GM23338 (cell line): ENCODE measurements around the gene NUP153. TPM values are rescaled to one million over a fixed set of nuclear protein-coding genes. Genes with fewer than 3 reads are reported as not detected.

ENCODE experiments used
- ATAC-seq: fragments of 200-7000 bp; cut with Tn5 transposase; 3 replicates; pipeline ENCODE4 v1.9.1; 2020
- DNase-seq: peaks from one replicate; pipeline ENCODE4 v3.0.0-alpha.2; 2015; ENCODE audit warnings: low spot score
- H2AFZ ChIP-seq: fragments of 200-600 bp; sonication (generic); 2 replicates; pipeline ENCODE4 v1.8.0; 2016; ENCODE audit warnings: antibody characterized with exemption, mild to moderate bottlenecking, moderate library complexity
- H3F3A ChIP-seq: fragments of 200-600 bp; sonication (generic); replicated peaks from 2 replicates; pipeline ENCODE4 v1.8.0; 2017; ENCODE audit warnings: antibody characterized with exemption, mixed run types, low read depth
- H3K27ac ChIP-seq: fragments of 200-600 bp; sonication (generic); 2 replicates; pipeline ENCODE4 v1.6.1; 2016; ENCODE audit warnings: low read depth
- H3K27me3 ChIP-seq: fragments of 200-600 bp; sonication (generic); 2 replicates; pipeline ENCODE4 v1.8.0; 2016; ENCODE audit warnings: mild to moderate bottlenecking, mixed run types, moderate library complexity; ENCODE audit not compliant: insufficient read depth
- H3K36me3 ChIP-seq: fragments of 200-600 bp; sonication (generic); 2 replicates; pipeline ENCODE4 v1.8.0; 2016; ENCODE audit warnings: mild to moderate bottlenecking; ENCODE audit not compliant: insufficient read depth
- H3K4me1 ChIP-seq: fragments of 200-600 bp; sonication (generic); 2 replicates; pipeline ENCODE4 v1.8.0; 2016; ENCODE audit warnings: mild to moderate bottlenecking, moderate library complexity; ENCODE audit not compliant: insufficient read depth
- H3K4me2 ChIP-seq: fragments of 200-600 bp; sonication (generic); 2 replicates; pipeline ENCODE4 v1.7.1; 2017; ENCODE audit warnings: mixed run types
- H3K4me3 ChIP-seq: fragments of 200-600 bp; sonication (generic); 2 replicates; pipeline ENCODE4 v1.6.1; 2016; ENCODE audit warnings: mixed run types
- H3K79me2 ChIP-seq: fragments of 200-600 bp; sonication (generic); replicated peaks from 2 replicates; pipeline ENCODE4 v1.8.0; 2017; ENCODE audit warnings: mild to moderate bottlenecking; ENCODE audit not compliant: insufficient read depth
- H3K9me2 ChIP-seq: fragments of 200-600 bp; sonication (generic); 2 replicates; pipeline ENCODE4 v1.8.0; 2017; ENCODE audit not compliant: insufficient read depth
- H4K20me1 ChIP-seq: fragments of 200-600 bp; sonication (generic); replicated peaks from 2 replicates; pipeline ENCODE4 v1.8.0; 2017; ENCODE audit warnings: mild to moderate bottlenecking; ENCODE audit not compliant: insufficient read depth
- H3K27ac Mint-ChIP-seq: 2 replicates; pipeline ENCODE4 v1.8.0; 2020; ENCODE audit warnings: inconsistent platforms, mild to moderate bottlenecking, moderate library complexity, mixed read lengths
- H3K27me3 Mint-ChIP-seq: 3 replicates; pipeline ENCODE4 v1.8.0; 2022; ENCODE audit warnings: low read depth, mild to moderate bottlenecking, moderate library complexity, mixed read lengths, inconsistent platforms; ENCODE audit not compliant: insufficient read depth, poor library complexity
- H3K36me3 Mint-ChIP-seq: 3 replicates; pipeline ENCODE4 v1.8.0; 2021; ENCODE audit warnings: low read depth, mild to moderate bottlenecking, inconsistent platforms, moderate library complexity, mixed read lengths
- H3K4me1 Mint-ChIP-seq: 3 replicates; pipeline ENCODE4 v1.8.0; 2020; ENCODE audit warnings: mild to moderate bottlenecking, inconsistent platforms, mixed read lengths
- H3K4me3 Mint-ChIP-seq: 3 replicates; pipeline ENCODE4 v1.8.0; 2021; ENCODE audit warnings: moderate library complexity, mild to moderate bottlenecking, inconsistent platforms, mixed read lengths
- H3K9me3 Mint-ChIP-seq: 3 replicates; pipeline ENCODE4 v1.8.0; 2020; ENCODE audit warnings: moderate library complexity, mild to moderate bottlenecking, inconsistent platforms, mixed read lengths
- CREB1 ChIP-seq: fragments of 250-450 bp; sonication (Bioruptor Pico); IDR thresholded peaks from 2 replicates; pipeline ENCODE4 v1.5.0; 2020; ENCODE audit warnings: low read depth, mild to moderate bottlenecking, moderate library complexity
- EZH2 ChIP-seq: fragments of 200-600 bp; sonication (generic); IDR thresholded peaks from one replicate; pipeline ENCODE4 v1.8.0; 2017; ENCODE audit warnings: antibody characterized with exemption, mild to moderate bottlenecking, low read depth; ENCODE audit not compliant: unreplicated experiment
- EZH2phosphoT487 ChIP-seq: fragments of 200-600 bp; sonication (generic); IDR thresholded peaks from one replicate; pipeline ENCODE4 v1.8.1; 2018; ENCODE audit warnings: antibody characterized with exemption; ENCODE audit not compliant: unreplicated experiment
- JUNB ChIP-seq: IDR thresholded peaks from one replicate; pipeline ENCODE4 v1.6.1; 2016; ENCODE audit warnings: antibody characterized with exemption; ENCODE audit not compliant: unreplicated experiment
- NANOG ChIP-seq: IDR thresholded peaks from 2 replicates; pipeline ENCODE4 v1.6.1; 2016; ENCODE audit warnings: antibody characterized with exemption, borderline replicate concordance
- POLR2AphosphoS5 ChIP-seq: IDR thresholded peaks from 2 replicates; pipeline ENCODE4 v1.6.1; 2016; ENCODE audit warnings: antibody characterized with exemption, low read depth
- STAT1 ChIP-seq: IDR thresholded peaks from one replicate; pipeline ENCODE4 v1.6.1; 2016; ENCODE audit warnings: antibody characterized with exemption; ENCODE audit not compliant: unreplicated experiment
- ZNF114 ChIP-seq: fragments of 250-450 bp; sonication (Bioruptor Pico); IDR thresholded peaks from 2 replicates; pipeline ENCODE4 v1.5.0; 2020; ENCODE audit warnings: mild to moderate bottlenecking, moderate library complexity
- ZNF331 ChIP-seq: fragments of 250-450 bp; sonication (Bioruptor Pico); IDR thresholded peaks from 2 replicates; pipeline ENCODE4 v1.5.0; 2020; ENCODE audit warnings: low read depth, mild to moderate bottlenecking, moderate library complexity
- polyA plus RNA-seq: library from polyadenylated mRNA; unstranded; fragments of >200 nt; fragmentation: Nextera tagmentation; extraction: Ambion mirVana; gene quantifications from 2 replicates; pipeline ENCODE4 v1.2.1, GENCODE V29; 2016
- total RNA-seq: library from RNA; depleted of rRNA; stranded (reverse); fragments of >200 nt; shearing (Covaris generic); gene quantifications from 2 replicates; pipeline ENCODE4 v1.2.3, GENCODE V29; 2014
- TF ChIP-seq, protein P1 (sequence below): fragments of 250-450 bp; sonication (Bioruptor Pico); IDR thresholded peaks from 2 replicates; pipeline ENCODE4 v1.5.0; 2020; ENCODE audit warnings: mild to moderate bottlenecking, moderate library complexity
- TF ChIP-seq, protein P2 (sequence below): IDR thresholded peaks from one replicate; pipeline ENCODE4 v1.6.1; 2018; ENCODE audit warnings: antibody characterized with exemption; ENCODE audit not compliant: unreplicated experiment
- TF ChIP-seq, protein P3 (sequence below), 2 experiments: fragments of 200-600 bp in 1 of 2; sonication (generic) in 1 of 2; conservative IDR thresholded peaks; 2 replicates each; pipeline versions ENCODE4 v1.5.1 to v1.6.1; 2016 to 2017; ENCODE audit warnings: antibody characterized with exemption in 2 of 2, low read depth in 2 of 2, mild to moderate bottlenecking in 2 of 2, moderate library complexity in 1 of 2
- TF ChIP-seq, protein P4 (sequence below): IDR thresholded peaks from 2 replicates; pipeline ENCODE4 v1.6.1; 2016; ENCODE audit warnings: antibody characterized with exemption

Gene NUP153
- total and polyA plus RNA-seq, 2 experiments from 2014 or later: 23.8 to 88.4 TPM

DNA sequence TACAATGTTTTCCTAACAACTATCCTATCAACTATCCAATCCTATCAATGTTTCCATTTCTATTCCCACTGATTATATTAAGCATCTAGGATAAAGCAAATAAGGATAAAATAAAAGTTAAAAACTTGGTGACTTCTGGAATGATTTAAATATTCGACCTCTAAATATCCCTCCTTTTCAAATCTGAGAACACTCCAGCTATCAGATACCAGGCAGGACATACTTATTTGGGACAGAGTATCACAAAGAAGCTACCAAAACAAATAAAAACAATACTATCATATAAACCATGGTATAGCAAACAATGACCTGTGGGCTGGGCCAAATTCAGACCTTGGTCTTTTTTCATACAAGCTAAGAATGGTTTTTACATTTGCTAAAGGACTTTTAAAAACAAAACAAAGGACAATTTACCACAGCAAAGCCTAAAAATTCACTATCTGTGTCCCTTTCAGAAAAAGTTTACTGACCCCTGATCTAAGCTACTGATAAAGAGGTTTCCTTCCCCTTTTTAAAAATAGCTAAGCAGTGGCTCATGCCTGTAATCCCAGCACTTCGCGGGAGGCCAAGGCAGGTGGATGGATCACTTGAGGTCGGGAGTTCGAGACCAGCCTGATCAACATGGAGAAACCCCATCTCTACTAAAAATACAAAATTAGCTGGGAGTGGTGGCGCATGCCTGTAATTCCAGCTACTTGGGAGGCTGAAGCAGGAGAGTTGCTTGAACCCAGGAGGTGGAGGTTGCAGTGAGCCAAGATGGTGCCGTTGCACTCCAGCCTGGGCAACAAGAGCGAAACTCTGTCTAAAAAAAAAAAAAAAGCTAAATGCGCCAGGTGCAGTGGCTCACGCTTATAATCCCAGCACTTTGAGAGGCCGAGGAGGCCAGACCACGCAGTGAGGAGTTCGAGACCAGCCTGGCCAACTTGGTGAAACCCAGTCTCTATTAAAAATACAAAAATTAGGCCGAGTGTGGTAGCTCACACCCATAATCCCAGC is 6.0 kb downstream of the NUP153 start:
- Mint-ChIP-seq H3K27ac (no peak overlapping the region), H3K4me1 (peaks cover 19% of the 10 kb centered on the region), H3K36me3 (peaks cover 20% of the 10 kb centered on the region), H3K4me3 (no peak overlapping the region), H3K9me3 (0 out of 3 replicates have a peak, but pooled peaks cover 2% of the 10 kb centered on the region), H3K27me3 (peaks cover 11% of the 10 kb centered on the region)
- Histone ChIP-seq H3F3A (no peaks in the 10 kb centered on the region), H2AFZ (no peak overlapping the region), H3K9me2 (no peaks in the 10 kb centered on the region), H3K27ac (no peak overlapping the region), H3K4me1 (peaks cover 26% of the 10 kb centered on the region), H3K4me3 (no peak overlapping the region), H3K36me3 (no peaks in the 10 kb centered on the region), H3K4me2 (no peak overlapping the region), H3K27me3 (no peaks in the 10 kb centered on the region), H4K20me1 (peaks cover 62% of the 10 kb centered on the region), H3K79me2 (peaks cover 100% of the 10 kb centered on the region)
- TF ChIP-seq EZH2phosphoT487 (no peak), STAT1 (no peak), EZH2 (no peak), CREB1 (CRISPR knock-in tag) (no peak), ZNF114 (CRISPR knock-in tag) (no peak), JUNB (no peak), POLR2AphosphoS5 (no peak), ZNF331 (CRISPR knock-in tag) (no peak), NANOG (no peak)
- TF ChIP-seq, protein P1, sequence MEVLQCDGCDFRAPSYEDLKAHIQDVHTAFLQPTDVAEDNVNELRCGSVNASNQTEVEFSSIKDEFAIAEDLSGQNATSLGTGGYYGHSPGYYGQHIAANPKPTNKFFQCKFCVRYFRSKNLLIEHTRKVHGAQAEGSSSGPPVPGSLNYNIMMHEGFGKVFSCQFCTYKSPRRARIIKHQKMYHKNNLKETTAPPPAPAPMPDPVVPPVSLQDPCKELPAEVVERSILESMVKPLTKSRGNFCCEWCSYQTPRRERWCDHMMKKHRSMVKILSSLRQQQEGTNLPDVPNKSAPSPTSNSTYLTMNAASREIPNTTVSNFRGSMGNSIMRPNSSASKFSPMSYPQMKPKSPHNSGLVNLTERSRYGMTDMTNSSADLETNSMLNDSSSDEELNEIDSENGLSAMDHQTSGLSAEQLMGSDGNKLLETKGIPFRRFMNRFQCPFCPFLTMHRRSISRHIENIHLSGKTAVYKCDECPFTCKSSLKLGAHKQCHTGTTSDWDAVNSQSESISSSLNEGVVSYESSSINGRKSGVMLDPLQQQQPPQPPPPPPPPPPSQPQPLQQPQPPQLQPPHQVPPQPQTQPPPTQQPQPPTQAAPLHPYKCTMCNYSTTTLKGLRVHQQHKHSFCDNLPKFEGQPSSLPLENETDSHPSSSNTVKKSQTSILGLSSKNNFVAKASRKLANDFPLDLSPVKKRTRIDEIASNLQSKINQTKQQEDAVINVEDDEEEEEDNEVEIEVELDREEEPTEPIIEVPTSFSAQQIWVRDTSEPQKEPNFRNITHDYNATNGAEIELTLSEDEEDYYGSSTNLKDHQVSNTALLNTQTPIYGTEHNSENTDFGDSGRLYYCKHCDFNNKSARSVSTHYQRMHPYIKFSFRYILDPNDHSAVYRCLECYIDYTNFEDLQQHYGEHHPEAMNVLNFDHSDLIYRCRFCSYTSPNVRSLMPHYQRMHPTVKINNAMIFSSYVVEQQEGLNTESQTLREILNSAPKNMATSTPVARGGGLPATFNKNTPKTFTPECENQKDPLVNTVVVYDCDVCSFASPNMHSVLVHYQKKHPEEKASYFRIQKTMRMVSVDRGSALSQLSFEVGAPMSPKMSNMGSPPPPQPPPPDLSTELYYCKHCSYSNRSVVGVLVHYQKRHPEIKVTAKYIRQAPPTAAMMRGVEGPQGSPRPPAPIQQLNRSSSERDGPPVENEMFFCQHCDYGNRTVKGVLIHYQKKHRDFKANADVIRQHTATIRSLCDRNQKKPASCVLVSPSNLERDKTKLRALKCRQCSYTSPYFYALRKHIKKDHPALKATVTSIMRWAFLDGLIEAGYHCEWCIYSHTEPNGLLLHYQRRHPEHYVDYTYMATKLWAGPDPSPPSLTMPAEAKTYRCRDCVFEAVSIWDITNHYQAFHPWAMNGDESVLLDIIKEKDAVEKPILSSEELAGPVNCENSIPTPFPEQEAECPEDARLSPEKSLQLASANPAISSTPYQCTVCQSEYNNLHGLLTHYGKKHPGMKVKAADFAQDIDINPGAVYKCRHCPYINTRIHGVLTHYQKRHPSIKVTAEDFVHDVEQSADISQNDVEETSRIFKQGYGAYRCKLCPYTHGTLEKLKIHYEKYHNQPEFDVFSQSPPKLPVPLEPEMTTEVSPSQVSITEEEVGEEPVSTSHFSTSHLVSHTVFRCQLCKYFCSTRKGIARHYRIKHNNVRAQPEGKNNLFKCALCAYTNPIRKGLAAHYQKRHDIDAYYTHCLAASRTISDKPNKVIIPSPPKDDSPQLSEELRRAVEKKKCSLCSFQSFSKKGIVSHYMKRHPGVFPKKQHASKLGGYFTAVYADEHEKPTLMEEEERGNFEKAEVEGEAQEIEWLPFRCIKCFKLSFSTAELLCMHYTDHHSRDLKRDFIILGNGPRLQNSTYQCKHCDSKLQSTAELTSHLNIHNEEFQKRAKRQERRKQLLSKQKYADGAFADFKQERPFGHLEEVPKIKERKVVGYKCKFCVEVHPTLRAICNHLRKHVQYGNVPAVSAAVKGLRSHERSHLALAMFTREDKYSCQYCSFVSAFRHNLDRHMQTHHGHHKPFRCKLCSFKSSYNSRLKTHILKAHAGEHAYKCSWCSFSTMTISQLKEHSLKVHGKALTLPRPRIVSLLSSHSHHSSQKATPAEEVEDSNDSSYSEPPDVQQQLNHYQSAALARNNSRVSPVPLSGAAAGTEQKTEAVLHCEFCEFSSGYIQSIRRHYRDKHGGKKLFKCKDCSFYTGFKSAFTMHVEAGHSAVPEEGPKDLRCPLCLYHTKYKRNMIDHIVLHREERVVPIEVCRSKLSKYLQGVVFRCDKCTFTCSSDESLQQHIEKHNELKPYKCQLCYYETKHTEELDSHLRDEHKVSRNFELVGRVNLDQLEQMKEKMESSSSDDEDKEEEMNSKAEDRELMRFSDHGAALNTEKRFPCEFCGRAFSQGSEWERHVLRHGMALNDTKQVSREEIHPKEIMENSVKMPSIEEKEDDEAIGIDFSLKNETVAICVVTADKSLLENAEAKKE (CRISPR knock-in tag): no peak
- TF ChIP-seq, protein P2, sequence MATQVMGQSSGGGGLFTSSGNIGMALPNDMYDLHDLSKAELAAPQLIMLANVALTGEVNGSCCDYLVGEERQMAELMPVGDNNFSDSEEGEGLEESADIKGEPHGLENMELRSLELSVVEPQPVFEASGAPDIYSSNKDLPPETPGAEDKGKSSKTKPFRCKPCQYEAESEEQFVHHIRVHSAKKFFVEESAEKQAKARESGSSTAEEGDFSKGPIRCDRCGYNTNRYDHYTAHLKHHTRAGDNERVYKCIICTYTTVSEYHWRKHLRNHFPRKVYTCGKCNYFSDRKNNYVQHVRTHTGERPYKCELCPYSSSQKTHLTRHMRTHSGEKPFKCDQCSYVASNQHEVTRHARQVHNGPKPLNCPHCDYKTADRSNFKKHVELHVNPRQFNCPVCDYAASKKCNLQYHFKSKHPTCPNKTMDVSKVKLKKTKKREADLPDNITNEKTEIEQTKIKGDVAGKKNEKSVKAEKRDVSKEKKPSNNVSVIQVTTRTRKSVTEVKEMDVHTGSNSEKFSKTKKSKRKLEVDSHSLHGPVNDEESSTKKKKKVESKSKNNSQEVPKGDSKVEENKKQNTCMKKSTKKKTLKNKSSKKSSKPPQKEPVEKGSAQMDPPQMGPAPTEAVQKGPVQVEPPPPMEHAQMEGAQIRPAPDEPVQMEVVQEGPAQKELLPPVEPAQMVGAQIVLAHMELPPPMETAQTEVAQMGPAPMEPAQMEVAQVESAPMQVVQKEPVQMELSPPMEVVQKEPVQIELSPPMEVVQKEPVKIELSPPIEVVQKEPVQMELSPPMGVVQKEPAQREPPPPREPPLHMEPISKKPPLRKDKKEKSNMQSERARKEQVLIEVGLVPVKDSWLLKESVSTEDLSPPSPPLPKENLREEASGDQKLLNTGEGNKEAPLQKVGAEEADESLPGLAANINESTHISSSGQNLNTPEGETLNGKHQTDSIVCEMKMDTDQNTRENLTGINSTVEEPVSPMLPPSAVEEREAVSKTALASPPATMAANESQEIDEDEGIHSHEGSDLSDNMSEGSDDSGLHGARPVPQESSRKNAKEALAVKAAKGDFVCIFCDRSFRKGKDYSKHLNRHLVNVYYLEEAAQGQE: no peak
- TF ChIP-seq, protein P3, sequence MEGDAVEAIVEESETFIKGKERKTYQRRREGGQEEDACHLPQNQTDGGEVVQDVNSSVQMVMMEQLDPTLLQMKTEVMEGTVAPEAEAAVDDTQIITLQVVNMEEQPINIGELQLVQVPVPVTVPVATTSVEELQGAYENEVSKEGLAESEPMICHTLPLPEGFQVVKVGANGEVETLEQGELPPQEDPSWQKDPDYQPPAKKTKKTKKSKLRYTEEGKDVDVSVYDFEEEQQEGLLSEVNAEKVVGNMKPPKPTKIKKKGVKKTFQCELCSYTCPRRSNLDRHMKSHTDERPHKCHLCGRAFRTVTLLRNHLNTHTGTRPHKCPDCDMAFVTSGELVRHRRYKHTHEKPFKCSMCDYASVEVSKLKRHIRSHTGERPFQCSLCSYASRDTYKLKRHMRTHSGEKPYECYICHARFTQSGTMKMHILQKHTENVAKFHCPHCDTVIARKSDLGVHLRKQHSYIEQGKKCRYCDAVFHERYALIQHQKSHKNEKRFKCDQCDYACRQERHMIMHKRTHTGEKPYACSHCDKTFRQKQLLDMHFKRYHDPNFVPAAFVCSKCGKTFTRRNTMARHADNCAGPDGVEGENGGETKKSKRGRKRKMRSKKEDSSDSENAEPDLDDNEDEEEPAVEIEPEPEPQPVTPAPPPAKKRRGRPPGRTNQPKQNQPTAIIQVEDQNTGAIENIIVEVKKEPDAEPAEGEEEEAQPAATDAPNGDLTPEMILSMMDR (conservative IDR thresholded peaks at IDR 0.05; ENCODE audit: low read depth in 2 of 2): no peak
- TF ChIP-seq, protein P4, sequence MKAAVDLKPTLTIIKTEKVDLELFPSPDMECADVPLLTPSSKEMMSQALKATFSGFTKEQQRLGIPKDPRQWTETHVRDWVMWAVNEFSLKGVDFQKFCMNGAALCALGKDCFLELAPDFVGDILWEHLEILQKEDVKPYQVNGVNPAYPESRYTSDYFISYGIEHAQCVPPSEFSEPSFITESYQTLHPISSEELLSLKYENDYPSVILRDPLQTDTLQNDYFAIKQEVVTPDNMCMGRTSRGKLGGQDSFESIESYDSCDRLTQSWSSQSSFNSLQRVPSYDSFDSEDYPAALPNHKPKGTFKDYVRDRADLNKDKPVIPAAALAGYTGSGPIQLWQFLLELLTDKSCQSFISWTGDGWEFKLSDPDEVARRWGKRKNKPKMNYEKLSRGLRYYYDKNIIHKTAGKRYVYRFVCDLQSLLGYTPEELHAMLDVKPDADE: no peak
- no peak for DNase-seq
- ATAC-seq: no peak
